HepG2 (cell line): ENCODE measurements around the gene NCOA7. TPM values are rescaled to one million over a fixed set of nuclear protein-coding genes. Genes with fewer than 3 reads are reported as not detected.
A peak's percentile ranks its signal among the peaks of the same experiment; 100 is the strongest.

Source experiments
- ATAC-seq: fragments of 200-7000 bp; cut with Tn5 transposase; 3 replicates; pipeline ENCODE4 v1.9.1; 2020; ENCODE audit warnings: mild to moderate bottlenecking, moderate library complexity
- BruUV-seq: library from RNA; stranded (reverse); fragments of 400-500 nt; replicated peaks from 2 replicates; lab custom pipeline; 2021; lab: Mats Ljungman, UMichigan
- CTCF ChIA-PET: fragments of 300-600 bp; formaldehyde crosslinking; extraction: SDS; loops from one replicate; lab custom pipeline; 2021; ENCODE audit warnings: low total read pairs, inconsistent platforms, low intra/inter-chr PET ratio; lab: Yijun Ruan, JAX
- POLR2A ChIA-PET: fragments of 350-600 bp; sonication (Branson Sonifier 250); formaldehyde crosslinking; loops from one replicate; lab custom pipeline; 2020; ENCODE audit warnings: antibody characterized with exemption, inconsistent platforms; lab: Yijun Ruan, JAX
- DNase-seq: peaks from one replicate; pipeline ENCODE4 v3.0.0-alpha.2; 2015; ENCODE audit warnings: low spot score
- FAIRE-seq: peaks from 3 replicates; lab custom pipeline; 2011; peaks lifted over from hg19 to GRCh38; lab: Jason Lieb, UNC
- H2AFZ ChIP-seq: one replicate; pipeline ENCODE4 v1.6.1; 2011; ENCODE audit warnings: low read length, inconsistent platforms
- H3K27ac ChIP-seq: fragments of 300-600 bp; 3 replicates; pipeline ENCODE4 v1.8.0; 2011; ENCODE audit warnings: mixed run types, mild to moderate bottlenecking, mixed read lengths, low read length, inconsistent platforms; ENCODE audit not compliant: insufficient read depth; ENCODE audit errors: extremely low read length
- H3K27me3 ChIP-seq, 2 experiments: fragments of 200-600 bp in 1 of 2; 2 replicates in 1 of 2; 3 replicates in 1 of 2; pipeline versions ENCODE4 v1.6.0 to v1.8.0; 2011; ENCODE audit warnings: low read length in 2 of 2, mild to moderate bottlenecking in 2 of 2, moderate library complexity in 2 of 2, inconsistent platforms in 1 of 2; ENCODE audit not compliant: insufficient read depth in 2 of 2, control insufficient read depth in 1 of 2
- H3K36me3 ChIP-seq, 2 experiments: fragments of 200-600 bp in 1 of 2; replicated peaks in 1 of 2; 2 replicates in 1 of 2; 3 replicates in 1 of 2; pipeline versions ENCODE4 v1.5.1 to v1.8.0; 2011; ENCODE audit warnings: low read length in 2 of 2, inconsistent platforms in 1 of 2; ENCODE audit not compliant: insufficient read depth in 2 of 2, control insufficient read depth in 1 of 2
- H3K4me1 ChIP-seq: 2 replicates; pipeline ENCODE4 v1.5.1; 2012; ENCODE audit warnings: low read length, inconsistent platforms; ENCODE audit not compliant: insufficient read depth
- H3K4me2 ChIP-seq: 2 replicates; pipeline ENCODE4 v1.6.0; 2011; ENCODE audit warnings: low read depth, low read length, inconsistent platforms
- H3K4me3 ChIP-seq, 3 experiments: fragments of 200-600 bp in 1 of 3; sonication (generic), shearing (Covaris generic) in 1 of 3; replicated peaks in 1 of 3; 2 replicates each; pipeline ENCODE4 v1.5.1; 2011 to 2016; ENCODE audit warnings: low read length in 3 of 3, inconsistent platforms in 2 of 3, low read depth in 2 of 3, mild to moderate bottlenecking in 2 of 3, control low read depth in 1 of 3, mixed read lengths in 1 of 3; ENCODE audit not compliant: insufficient read depth in 1 of 3
- H3K79me2 ChIP-seq: one replicate; pipeline ENCODE4 v1.6.1; 2011; ENCODE audit warnings: low read length, inconsistent platforms; ENCODE audit not compliant: insufficient read depth
- H3K9ac ChIP-seq: 2 replicates; pipeline ENCODE4 v1.6.0; 2011; ENCODE audit warnings: mild to moderate bottlenecking, low read depth, low read length, inconsistent platforms; ENCODE audit not compliant: insufficient read depth
- H3K9me3 ChIP-seq: 2 replicates; pipeline ENCODE4 v1.5.1; 2012; ENCODE audit warnings: mild to moderate bottlenecking, low read length
- H4K20me1 ChIP-seq: 2 replicates; pipeline ENCODE4 v1.6.0; 2011; ENCODE audit warnings: inconsistent platforms, mild to moderate bottlenecking, low read length, moderate library complexity; ENCODE audit not compliant: insufficient read depth
- AKNA ChIP-seq: sonication (generic); formaldehyde crosslinking; IDR thresholded peaks from 2 replicates; pipeline ENCODE4 v1.4.0; 2020; ENCODE audit warnings: missing genetic modification reagents, borderline replicate concordance
- CREB1 ChIP-seq, 2 experiments: fragments of 450-650 bp in 1 of 2; IDR thresholded peaks; 2 replicates each; pipeline ENCODE4 v1.6.1; 2016 to 2017; ENCODE audit warnings: control low read depth in 1 of 2, mild to moderate bottlenecking in 1 of 2, missing compliant biosample characterization in 1 of 2, missing genetic modification characterization in 1 of 2
- EZH2 ChIP-seq: conservative IDR thresholded peaks from 2 replicates; pipeline ENCODE4 v1.6.1; 2012; ENCODE audit warnings: mild to moderate bottlenecking, low read depth, low read length, moderate library complexity
- KLF16 ChIP-seq, 2 experiments: sonication (generic) in 1 of 2; formaldehyde crosslinking in 1 of 2; IDR thresholded peaks; 2 replicates each; pipeline versions ENCODE4 v1.6.1 to v1.8.0; 2016 to 2023; ENCODE audit warnings: missing genetic modification reagents in 2 of 2, missing compliant biosample characterization in 1 of 2
- KLF6 ChIP-seq: IDR thresholded peaks from 2 replicates; pipeline ENCODE4 v1.8.0; 2016; ENCODE audit warnings: missing biosample characterization, missing genetic modification reagents
- KLF9 ChIP-seq: IDR thresholded peaks from 2 replicates; pipeline ENCODE4 v1.6.1; 2016; ENCODE audit warnings: low read depth
- MZF1 ChIP-seq: sonication (generic); formaldehyde crosslinking; IDR thresholded peaks from 2 replicates; pipeline ENCODE4 v1.8.1; 2023; ENCODE audit warnings: mild to moderate bottlenecking, missing genetic modification reagents, borderline replicate concordance
- PHB2 ChIP-seq: fragments of 450-650 bp; IDR thresholded peaks from 2 replicates; pipeline ENCODE4 v1.6.1; 2018; ENCODE audit not compliant: partially characterized antibody
- PTBP1 ChIP-seq: fragments of 200-400 bp; formaldehyde crosslinking; IDR thresholded peaks from 2 replicates; pipeline ENCODE4 v1.6.1; 2018; ENCODE audit warnings: low read length, low read depth; ENCODE audit not compliant: poor library complexity, severe bottlenecking
- SRSF9 ChIP-seq: fragments of 200-400 bp; formaldehyde crosslinking; IDR thresholded peaks from 2 replicates; pipeline ENCODE4 v1.6.1; 2018; ENCODE audit warnings: borderline replicate concordance, mild to moderate bottlenecking, low read depth, low read length; ENCODE audit not compliant: insufficient read depth, poor library complexity, severe bottlenecking
- ZNF20 ChIP-seq: sonication (generic); formaldehyde crosslinking; IDR thresholded peaks from 2 replicates; pipeline ENCODE4 v1.4.0; 2020; ENCODE audit warnings: mild to moderate bottlenecking, moderate library complexity, missing genetic modification reagents
- ZNF672 ChIP-seq: sonication (generic); formaldehyde crosslinking; IDR thresholded peaks from 2 replicates; pipeline ENCODE4 v1.8.1; 2022; ENCODE audit warnings: missing genetic modification reagents
- WGBS: methylation state at CpG from one replicate; pipeline ENCODE4 v1.1.6; 2017; ENCODE audit warnings: low lambda C conversion rate; 5-methylcytosine and 5-hydroxymethylcytosine counted together
- in situ Hi-C: cut with HindIII; loops from 2 replicates; pipeline ENCODE4 v1.10.0; 2017; ENCODE audit warnings: low pct_unique_long_range_greater_than_20kb; ENCODE audit not compliant: extremely low pct_ligation_motif_present
- intact Hi-C: fragments of 100-400 bp; cut with micrococcal nuclease; formaldehyde crosslinking; loops from one replicate; pipeline ENCODE4 v1.10.0; 2022; ENCODE audit not compliant: unreplicated experiment
- polyA plus RNA-seq, 8 experiments: library from polyadenylated mRNA; depleted of rRNA in 3 of 8; stranded (reverse) in 7 of 8; unstranded in 1 of 8; fragments of >200 nt; fragmentation: Illumina TruSeq in 4 of 8; extraction: Trizol in 4 of 8; gene quantifications; 2 replicates each; pipeline versions ENCODE4 v1.2.1 to v1.2.3, GENCODE V29; 2011 to 2016; ENCODE audit warnings: low read depth in 4 of 8, missing spikeins in 1 of 8, mixed read lengths in 1 of 8; ENCODE audit not compliant: insufficient read depth in 1 of 8
- total RNA-seq, 5 experiments: library from RNA; depleted of rRNA; stranded (reverse); fragments of >200 nt; fragmentation: Illumina TruSeq; extraction: Trizol; gene quantifications; 2 replicates each; pipeline ENCODE4 v1.2.3, GENCODE V29; 2016; ENCODE audit warnings: low read depth in 1 of 5

NCOA7 gene
- total and polyA plus RNA-seq, 2 of the 13 experiments (the other 11 are each of a cell fraction or from before 2014, with no cell fraction given), result 13.6 to 20.8 TPM

- Histone ChIP-seq H3K4me3 (no peak overlapping the region), H3K4me1 (peaks cover 47% of the 10 kb centered on the region), H3K4me2 (no peak overlapping the region), H3K9me3 (no peaks in the 10 kb centered on the region), H4K20me1 (no peaks in the 10 kb centered on the region), H3K79me2 (peaks cover 28% of the 10 kb centered on the region), H3K9ac (no peak overlapping the region)
- in situ Hi-C loops, result loop anchor here (5.0 kb wide), 1 partner anchor 160 kb away; no protein-coding TSS in a partner anchor
- ATAC-seq (no peak), FAIRE-seq (no peak), DNase-seq (no peak)
- CTCF ChIA-PET, result no interaction called here
- no TSS peak for BruUV-seq
- POLR2A ChIA-PET, result interaction anchor here (3.8 to 4.0 kb wide), 2 partner anchors 164 to 194 kb away, joined by 30 to 40 read pairs; partner anchors contain the start of genes HINT3 and TRMT11
- TF ChIP-seq CREB1 (IDR thresholded peaks at IDR 0.05) (no peak), CREB1 (CRISPR knock-in tag; IDR thresholded peaks at IDR 0.05) (0 out of 2 replicates have a peak, but pooled peaks have one; percentile 27), KLF9 (CRISPR knock-in tag) (no peak)
- TF ChIP-seq, all 625 proteins: peak for 1
- Histone ChIP-seq H3K27me3 (no peaks in the 10 kb centered on the region; a peak in 2 of 5 replicates), H3K27ac (no peak overlapping the region), H2AFZ (no peak overlapping the region), H3K36me3 (no peaks in the 10 kb centered on the region)
- intact Hi-C loops, result loop anchor here (5.0 kb wide), 2 partner anchors 95 to 180 kb away; no protein-coding TSS in a partner anchor
These were observed 1.9 kb downstream of the NCOA7 start for GRCh38 chr6:125792680-125793079.

- Histone ChIP-seq H2AFZ (no peak overlapping the region), H3K27me3 (no peaks in the 10 kb centered on the region; a peak in 2 of 5 replicates), H3K79me2 (peaks cover 28% of the 10 kb centered on the region), H3K36me3 (no peaks in the 10 kb centered on the region; a peak in 1 of 5 replicates), H3K4me3 (no peak overlapping the region), H3K4me1 (peaks cover 47% of the 10 kb centered on the region), H3K9ac (no peak overlapping the region), H4K20me1 (no peaks in the 10 kb centered on the region), H3K9me3 (no peaks in the 10 kb centered on the region), H3K4me2 (no peak overlapping the region), H3K27ac (no peak overlapping the region)
- no TSS peak for BruUV-seq
- no peak for FAIRE-seq
- ChIA-PET POLR2A (no interaction called here), CTCF (no interaction called here)
- WGBS, result 98% methylated on average over 2 of the region's 2 CpGs
- DNase-seq, result no peak
- intact Hi-C loops, result loop anchor here (5.0 kb wide), 2 partner anchors 94 to 179 kb away; no protein-coding TSS in a partner anchor
- in situ Hi-C loops, result loop anchor here (5.0 kb wide), 1 partner anchor 159 kb away; no protein-coding TSS in a partner anchor
- no peak for ATAC-seq
- no peak for TF ChIP-seq PTBP1
- no peak for TF ChIP-seq SRSF9
- TF ChIP-seq PHB2, result no peak
- no peak for TF ChIP-seq MZF1 (CRISPR knock-in tag)
- no peak for TF ChIP-seq KLF6 (CRISPR knock-in tag)
- TF ChIP-seq ZNF672 (CRISPR knock-in tag), result no peak
- no peak for TF ChIP-seq EZH2
- no peak for TF ChIP-seq AKNA
- TF ChIP-seq ZNF20 (CRISPR knock-in tag), result no peak
- TF ChIP-seq KLF16 (CRISPR knock-in tag; IDR thresholded peaks at IDR 0.05), result no peak
These were observed 2.5 kb downstream of the NCOA7 start for GRCh38 chr6:125793280-125793679.
